Stimulated activated CD4-positive, alpha-beta T cell treated with anti-CD3 and anti-CD28 coated beads, Interleukin-4, amount 100 ng/mL, for 1 hour (primary cell): ENCODE data around the gene FXYD5.

ENCODE experiments used
- DNase-seq: peaks from one replicate; pipeline ENCODE4 v3.0.0-alpha.2; 2020

FXYD5 gene

GRCh38 chr19:35160629-35161433 is 6.3 kb downstream of the FXYD5 start:
- DNase-seq = no peak

- DNase-seq = no peak
These were observed 6.9 kb downstream of the FXYD5 start for GRCh38 chr19:35161434-35161743.

GRCh38 chr19:35162471-35163326 is 8.2 kb downstream of the FXYD5 start:
- DNase-seq = no peak

- no peak for DNase-seq
These were observed 9.9 kb downstream of the FXYD5 start for GRCh38 chr19:35164418-35164817.

GRCh38 chr19:35165200-35166058 is 10.9 kb downstream of the FXYD5 start:
- DNase-seq = no peak

GRCh38 chr19:35166100-35167063 is 11.8 kb downstream of the FXYD5 start:
- DNase-seq = no peak

GRCh38 chr19:35167251-35168119 is 12.9 kb downstream of the FXYD5 start:
- DNase-seq = no peak

- no peak for DNase-seq
These were observed 13.7 kb downstream of the FXYD5 start for GRCh38 chr19:35168196-35168595.

- DNase-seq = no peak
These were observed 14.9 kb downstream of the FXYD5 start for GRCh38 chr19:35169221-35169995.

GRCh38 chr19:35170359-35171061 is 16.0 kb downstream of the FXYD5 start:
- DNase-seq = no peak

- DNase-seq = no peak
These were observed 17.2 kb downstream of the FXYD5 start for GRCh38 chr19:35171730-35172129.

GRCh38 chr19:35174226-35174625 is 19.7 kb downstream of the FXYD5 start:
- DNase-seq = no peak

GRCh38 chr19:35176181-35176570 is 21.6 kb downstream of the FXYD5 start:
- no peak for DNase-seq

- no peak for DNase-seq
These were observed 23.1 kb downstream of the FXYD5 start for GRCh38 chr19:35177377-35178274.

GRCh38 chr19:35178701-35179100 is 24.2 kb downstream of the FXYD5 start:
- no peak for DNase-seq

- no peak for DNase-seq
These were observed 25.3 kb downstream of the FXYD5 start for GRCh38 chr19:35179830-35180229.

GRCh38 chr19:35181387-35181786 is 26.9 kb downstream of the FXYD5 start:
- DNase-seq = no peak

GRCh38 chr19:35184267-35184666 is 29.7 kb downstream of the FXYD5 start:
- no peak for DNase-seq
